GM12875 (cell line): Measurements from ENCODE around the gene POPDC3.

ENCODE experiments used
- H3K4me3 ChIP-seq: one replicate; pipeline ENCODE4 v1.5.1; 2011; ENCODE audit warnings: low read depth, low read length, control low read depth
- CTCF ChIP-seq: IDR thresholded peaks from 2 replicates; pipeline ENCODE4 v1.5.1; 2011; ENCODE audit warnings: low read depth, mild to moderate bottlenecking, control low read depth, inconsistent platforms, low read length, moderate library complexity, borderline replicate concordance; ENCODE audit not compliant: insufficient read depth

Gene POPDC3

GRCh38 chr6:105111105-105111504 is 68.7 kb downstream of the POPDC3 start:
- no peak for TF ChIP-seq CTCF
- H3K4me3 ChIP-seq, result no peak overlapping the region

- TF ChIP-seq CTCF, result no peak
- H3K4me3 ChIP-seq, result no peak overlapping the region
Observed at GRCh38 chr6:105109955-105110895, 69.6 kb downstream of the POPDC3 start.

- TF ChIP-seq CTCF, result no peak
- no peak overlapping the region for H3K4me3 ChIP-seq
Observed at GRCh38 chr6:105108631-105109262, 71.1 kb downstream of the POPDC3 start.
